IMR-90 (cell line): ENCODE results near the gene HOXD8. TPM values are rescaled to one million over a fixed set of nuclear protein-coding genes. Genes with fewer than 3 reads are reported as not detected.

ENCODE experiments used
- ATAC-seq: fragments of 200-7000 bp; cut with Tn5 transposase; 2 replicates; pipeline ENCODE4 v1.9.1; 2020; ENCODE audit warnings: low read depth, mild to moderate bottlenecking, moderate library complexity
- BruUV-seq: library from RNA; stranded (reverse); fragments of 400-500 nt; replicated peaks from 2 replicates; lab custom pipeline; 2021; lab: Mats Ljungman, UMichigan
- CTCF ChIA-PET: fragments of 300-600 bp; formaldehyde crosslinking; extraction: SDS; loops from one replicate; lab custom pipeline; 2021; ENCODE audit warnings: antibody characterized with exemption; lab: Yijun Ruan, JAX
- POLR2A ChIA-PET: fragments of 300-600 bp; sonication (Branson Sonifier 250); formaldehyde crosslinking; loops from one replicate; lab custom pipeline; 2022; ENCODE audit warnings: antibody characterized with exemption; ENCODE audit not compliant: unreplicated experiment; lab: Charles Lee
- DNase-seq: peaks from one replicate; pipeline ENCODE4 v3.0.0; 2013
- H2AFZ ChIP-seq: replicated peaks from 2 replicates; pipeline ENCODE3; 2013; ENCODE audit warnings: low read length, mild to moderate bottlenecking; ENCODE audit not compliant: poor library complexity
- H2AK5ac ChIP-seq: 2 replicates; pipeline ENCODE4 v1.6.1; 2013; ENCODE audit warnings: low read depth, low read length, inconsistent platforms
- H2AK9ac ChIP-seq: replicated peaks from 2 replicates; pipeline ENCODE3; 2013; ENCODE audit warnings: mild to moderate bottlenecking, low read depth, low read length, moderate library complexity; ENCODE audit not compliant: poor library complexity
- H2BK120ac ChIP-seq: 2 replicates; pipeline ENCODE4 v1.6.1; 2013; ENCODE audit warnings: low read depth, low read length, inconsistent platforms
- H2BK15ac ChIP-seq: 3 replicates; pipeline ENCODE4 v1.6.1; 2013; ENCODE audit warnings: low read depth, low read length, inconsistent platforms
- H2BK20ac ChIP-seq: 2 replicates; pipeline ENCODE4 v1.6.1; 2013; ENCODE audit warnings: low read depth, mild to moderate bottlenecking, inconsistent platforms, low read length, moderate library complexity
- H2BK5ac ChIP-seq: 2 replicates; pipeline ENCODE4 v1.6.1; 2013; ENCODE audit warnings: mild to moderate bottlenecking, low read depth, low read length, inconsistent platforms; ENCODE audit not compliant: poor library complexity, severe bottlenecking
- H3K14ac ChIP-seq: replicated peaks from 2 replicates; pipeline ENCODE4 v1.6.1; 2013; ENCODE audit warnings: low read depth, low read length, inconsistent platforms
- H3K18ac ChIP-seq: 2 replicates; pipeline ENCODE4 v1.6.1; 2013; ENCODE audit warnings: low read depth, low read length, control low read depth
- H3K23ac ChIP-seq: 2 replicates; pipeline ENCODE4 v1.6.1; 2013; ENCODE audit warnings: low read depth, low read length, inconsistent platforms
- H3K27ac ChIP-seq: 2 replicates; pipeline ENCODE4 v1.5.1; 2013; ENCODE audit warnings: mild to moderate bottlenecking, control low read depth, low read length; ENCODE audit not compliant: insufficient read depth
- H3K27me3 ChIP-seq: 2 replicates; pipeline ENCODE4 v1.6.1; 2013; ENCODE audit warnings: low read length; ENCODE audit not compliant: control insufficient read depth, insufficient read depth
- H3K36me3 ChIP-seq: 2 replicates; pipeline ENCODE4 v1.6.1; 2013; ENCODE audit warnings: low read length, mixed read lengths; ENCODE audit not compliant: control insufficient read depth, insufficient read depth
- H3K4ac ChIP-seq: 2 replicates; pipeline ENCODE4 v1.6.1; 2013; ENCODE audit warnings: low read depth, low read length, inconsistent platforms
- H3K4me1 ChIP-seq: 2 replicates; pipeline ENCODE4 v1.6.1; 2013; ENCODE audit warnings: low read length, mixed read lengths; ENCODE audit not compliant: control insufficient read depth, insufficient read depth
- H3K4me2 ChIP-seq: 2 replicates; pipeline ENCODE4 v1.6.1; 2013; ENCODE audit warnings: low read depth, mild to moderate bottlenecking, control low read depth, low read length, moderate library complexity
- H3K4me3 ChIP-seq: 2 replicates; pipeline ENCODE4 v1.5.1; 2013; ENCODE audit warnings: low read depth, mild to moderate bottlenecking, control low read depth, low read length, moderate library complexity; ENCODE audit not compliant: insufficient read depth
- H3K56ac ChIP-seq: 2 replicates; pipeline ENCODE4 v1.6.1; 2013; ENCODE audit warnings: low read length, inconsistent platforms; ENCODE audit not compliant: insufficient read depth; ENCODE audit errors: extremely low read depth
- H3K79me1 ChIP-seq, 2 experiments: 2 replicates each; pipeline ENCODE4 v1.6.1; 2013; ENCODE audit warnings: low read length in 2 of 2, inconsistent platforms in 1 of 2, low read depth in 1 of 2
- H3K9ac ChIP-seq: 2 replicates; pipeline ENCODE4 v1.6.1; 2013; ENCODE audit warnings: low read depth, low read length, control low read depth
- H3K9me1 ChIP-seq: 2 replicates; pipeline ENCODE4 v1.6.1; 2013; ENCODE audit warnings: low read length, inconsistent platforms; ENCODE audit not compliant: insufficient read depth
- H3K9me3 ChIP-seq: 2 replicates; pipeline ENCODE4 v1.6.1; 2013; ENCODE audit warnings: low read length; ENCODE audit not compliant: control insufficient read depth, insufficient read depth
- H4K20me1 ChIP-seq: 2 replicates; pipeline ENCODE4 v1.6.1; 2013; ENCODE audit warnings: low read length, inconsistent platforms; ENCODE audit not compliant: insufficient read depth
- H4K5ac ChIP-seq: 2 replicates; pipeline ENCODE4 v1.6.1; 2013; ENCODE audit warnings: mild to moderate bottlenecking, low read depth, low read length, control low read depth
- H4K8ac ChIP-seq, 2 experiments: 2 replicates each; pipeline ENCODE4 v1.6.1; 2013; ENCODE audit warnings: low read depth in 2 of 2, low read length in 2 of 2, control low read depth in 1 of 2, inconsistent platforms in 1 of 2
- H4K91ac ChIP-seq: 2 replicates; pipeline ENCODE4 v1.6.1; 2013; ENCODE audit warnings: low read depth, low read length, inconsistent platforms; ENCODE audit not compliant: insufficient read depth
- CEBPB ChIP-seq: IDR thresholded peaks from 2 replicates; pipeline ENCODE4 v1.6.1; 2012; ENCODE audit warnings: low read depth, low read length, improper control_type of control experiment
- MAZ ChIP-seq: IDR thresholded peaks from 2 replicates; pipeline ENCODE4 v1.6.1; 2012; ENCODE audit warnings: low read depth, mild to moderate bottlenecking, low read length, improper control_type of control experiment, moderate library complexity, borderline replicate concordance
- MXI1 ChIP-seq: IDR thresholded peaks from 2 replicates; pipeline ENCODE4 v1.6.1; 2012; ENCODE audit warnings: low read depth, mild to moderate bottlenecking, low read length, moderate library complexity, borderline replicate concordance
- RAD21 ChIP-seq: IDR thresholded peaks from 2 replicates; pipeline ENCODE4 v1.6.1; 2012; ENCODE audit warnings: low read length, improper control_type of control experiment
- WGBS, 2 experiments: methylation state at CpG; one replicate each; pipeline versions ENCODE4 v1.1.5 to v1.1.7; 2013; ENCODE audit warnings: missing lambda C conversion rate in 2 of 2; ENCODE audit not compliant: insufficient read length in 1 of 2; ENCODE audit errors: extremely low coverage in 2 of 2; 5-methylcytosine and 5-hydroxymethylcytosine counted together
- dilution Hi-C: fragments of 300-500 bp; cut with HindIII; formaldehyde crosslinking; loops from one replicate; pipeline ENCODE4 v1.14.3; 2018; ENCODE audit warnings: low sequenced_read_pairs; ENCODE audit not compliant: unreplicated experiment
- in situ Hi-C: fragments of 300-500 bp; cut with MboI; formaldehyde crosslinking; loops from 3 replicates; pipeline ENCODE4 v1.14.3; 2019; ENCODE audit warnings: low sequenced_read_pairs, inconsistent platforms, mixed read lengths
- intact Hi-C: fragments of 100-400 bp; cut with micrococcal nuclease; formaldehyde crosslinking; loops from 2 replicates; pipeline ENCODE4 v1.10.0; 2022
- polyA plus RNA-seq, 3 experiments: library from polyadenylated mRNA; depleted of rRNA; stranded (reverse); fragments of >200 nt; gene quantifications; 2 replicates each; pipeline ENCODE4 v1.2.3, GENCODE V29; 2012; ENCODE audit warnings: low replicate concordance in 1 of 3
- total RNA-seq: library from RNA; depleted of rRNA; stranded (reverse); fragments of >200 nt; gene quantifications from 2 replicates; pipeline ENCODE4 v1.2.3, GENCODE V29; 2012
- TF ChIP-seq, protein P1 (sequence below): conservative IDR thresholded peaks from 2 replicates; pipeline ENCODE4 v1.5.1; 2012; ENCODE audit warnings: mild to moderate bottlenecking, low read depth, low read length, improper control_type of control experiment

HOXD8 gene
- total and polyA plus RNA-seq, 2 of the 4 experiments (the other 2 are of a cell fraction), result not detected

DNA sequence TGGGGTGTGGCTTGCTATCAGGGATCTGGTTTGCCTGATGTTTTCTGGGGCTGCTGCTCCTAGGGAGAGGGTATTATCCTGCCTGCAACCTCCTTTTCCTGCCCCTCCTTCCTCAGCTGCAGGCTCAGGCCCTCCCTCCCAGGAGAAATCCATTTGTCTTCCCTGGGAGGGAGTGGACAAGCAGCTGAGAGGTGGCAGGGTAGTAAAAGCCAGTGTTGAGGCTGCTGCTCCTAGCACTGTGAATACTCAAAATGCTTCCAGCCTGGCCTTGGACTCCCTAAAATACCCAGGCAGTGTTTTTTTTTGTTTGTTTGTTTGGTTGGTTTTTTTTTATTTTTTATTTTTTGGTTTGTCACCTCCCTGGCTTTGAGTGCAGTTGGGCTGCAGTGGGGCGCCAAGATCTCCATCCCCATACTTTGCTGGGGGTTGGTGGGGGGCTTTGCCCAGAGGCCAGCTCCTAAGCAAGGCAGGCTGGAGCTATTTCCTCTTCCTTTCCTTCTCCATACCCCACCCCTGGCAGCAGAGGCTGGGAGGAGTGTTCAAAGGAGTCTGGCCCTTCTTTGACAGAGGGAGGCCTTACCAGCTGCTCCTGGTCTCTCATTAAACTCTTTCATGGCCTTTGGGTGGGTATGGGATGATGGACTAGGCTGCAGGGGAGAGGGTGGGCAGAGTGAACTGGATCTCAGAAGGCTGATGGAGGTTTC, 41.2 kb downstream of the HOXD8 start:
- Histone ChIP-seq H2AK5ac (no peak overlapping the region), H2BK20ac (no peak overlapping the region), H3K36me3 (no peaks in the 10 kb centered on the region), H3K4me3 (no peak overlapping the region), H3K79me1 (no peaks in the 10 kb centered on the region), H3K9me1 (no peaks in the 10 kb centered on the region), H4K91ac (no peak overlapping the region), H2BK120ac (no peak overlapping the region), H3K27ac (no peak overlapping the region), H4K20me1 (no peaks in the 10 kb centered on the region), H4K8ac (no peak overlapping the region), H3K23ac (no peak overlapping the region), H3K27me3 (peaks cover 61% of the 10 kb centered on the region), H3K4ac (no peak overlapping the region), H4K5ac (no peak overlapping the region), H3K4me1 (no peaks in the 10 kb centered on the region), H2AFZ (no peak overlapping the region), H3K4me2 (no peak overlapping the region), H2AK9ac (no peak overlapping the region), H3K9me3 (peaks cover 10% of the 10 kb centered on the region), H2BK5ac (no peak overlapping the region), H3K56ac (no peak overlapping the region), H3K18ac (no peak overlapping the region), H3K14ac (no peak overlapping the region), H2BK15ac (no peak overlapping the region), H3K9ac (no peak overlapping the region)
- POLR2A ChIA-PET, result no interaction called here
- intact Hi-C loops, result no loop called here
- WGBS, 2 experiments, result no CpG with 5 or more reads among the region's 1 CpG
- ATAC-seq (no peak), DNase-seq (no peak)
- dilution Hi-C loops, result no loop called here
- in situ Hi-C loops, result no loop called here
- TF ChIP-seq MAZ (no peak), MXI1 (no peak), RAD21 (no peak), CEBPB (no peak)
- TF ChIP-seq, protein P1, sequence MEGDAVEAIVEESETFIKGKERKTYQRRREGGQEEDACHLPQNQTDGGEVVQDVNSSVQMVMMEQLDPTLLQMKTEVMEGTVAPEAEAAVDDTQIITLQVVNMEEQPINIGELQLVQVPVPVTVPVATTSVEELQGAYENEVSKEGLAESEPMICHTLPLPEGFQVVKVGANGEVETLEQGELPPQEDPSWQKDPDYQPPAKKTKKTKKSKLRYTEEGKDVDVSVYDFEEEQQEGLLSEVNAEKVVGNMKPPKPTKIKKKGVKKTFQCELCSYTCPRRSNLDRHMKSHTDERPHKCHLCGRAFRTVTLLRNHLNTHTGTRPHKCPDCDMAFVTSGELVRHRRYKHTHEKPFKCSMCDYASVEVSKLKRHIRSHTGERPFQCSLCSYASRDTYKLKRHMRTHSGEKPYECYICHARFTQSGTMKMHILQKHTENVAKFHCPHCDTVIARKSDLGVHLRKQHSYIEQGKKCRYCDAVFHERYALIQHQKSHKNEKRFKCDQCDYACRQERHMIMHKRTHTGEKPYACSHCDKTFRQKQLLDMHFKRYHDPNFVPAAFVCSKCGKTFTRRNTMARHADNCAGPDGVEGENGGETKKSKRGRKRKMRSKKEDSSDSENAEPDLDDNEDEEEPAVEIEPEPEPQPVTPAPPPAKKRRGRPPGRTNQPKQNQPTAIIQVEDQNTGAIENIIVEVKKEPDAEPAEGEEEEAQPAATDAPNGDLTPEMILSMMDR, result no peak
- no TSS peak for BruUV-seq
- CTCF ChIA-PET, result no interaction called here
